Astrocyte (in vitro differentiated cells and primary cell): ENCODE results near the gene ZAP70. TPM values are rescaled to one million over a fixed set of nuclear protein-coding genes. Genes with fewer than 3 reads are reported as not detected.

ENCODE experiments used
- DNase-seq: peaks from one replicate; pipeline ENCODE4 v3.0.0-alpha.2; 2010; ENCODE audit warnings: low read depth
- FAIRE-seq: peaks from 2 replicates; lab custom pipeline; 2011; peaks lifted over from hg19 to GRCh38; lab: Jason Lieb, UNC
- H2AFZ ChIP-seq: 2 replicates; pipeline ENCODE4 v1.6.0; 2012; ENCODE audit warnings: low read depth, low read length, inconsistent platforms
- H3K27ac ChIP-seq: 2 replicates; pipeline ENCODE4 v1.5.1; 2011; ENCODE audit warnings: low read depth, low read length, inconsistent platforms
- H3K27me3 ChIP-seq: 2 replicates; pipeline ENCODE4 v1.6.0; 2011; ENCODE audit warnings: low read length, inconsistent platforms; ENCODE audit not compliant: insufficient read depth
- H3K36me3 ChIP-seq: 2 replicates; pipeline ENCODE4 v1.5.1; 2011; ENCODE audit warnings: low read length, inconsistent platforms; ENCODE audit not compliant: insufficient read depth
- H3K4me1 ChIP-seq: 2 replicates; pipeline ENCODE4 v1.5.1; 2011; ENCODE audit warnings: low read length, inconsistent platforms; ENCODE audit not compliant: insufficient read depth
- H3K4me2 ChIP-seq: 2 replicates; pipeline ENCODE4 v1.6.0; 2012; ENCODE audit warnings: low read length, inconsistent platforms
- H3K4me3 ChIP-seq: 2 replicates; pipeline ENCODE4 v1.5.1; 2011; ENCODE audit warnings: low read depth, mild to moderate bottlenecking, low read length, inconsistent platforms; ENCODE audit not compliant: insufficient read depth
- H3K79me2 ChIP-seq: 2 replicates; pipeline ENCODE4 v1.6.0; 2012; ENCODE audit warnings: mild to moderate bottlenecking, low read length, inconsistent platforms; ENCODE audit not compliant: insufficient read depth
- H3K9ac ChIP-seq: 2 replicates; pipeline ENCODE4 v1.6.0; 2012; ENCODE audit warnings: mild to moderate bottlenecking, low read length, inconsistent platforms
- H3K9me3 ChIP-seq: 2 replicates; pipeline ENCODE4 v1.5.1; 2012; ENCODE audit warnings: low read depth, mild to moderate bottlenecking, low read length, inconsistent platforms; ENCODE audit not compliant: insufficient read depth
- H4K20me1 ChIP-seq: 2 replicates; pipeline ENCODE4 v1.6.0; 2012; ENCODE audit warnings: low read length, inconsistent platforms; ENCODE audit not compliant: insufficient read depth
- H3K27ac Mint-ChIP-seq: one replicate; pipeline ENCODE4 v1.8.0; 2021; ENCODE audit warnings: mild to moderate bottlenecking, mixed read lengths; ENCODE audit not compliant: unreplicated experiment
- H3K27me3 Mint-ChIP-seq: one replicate; pipeline ENCODE4 v1.8.0; 2021; ENCODE audit warnings: low read depth, mixed read lengths; ENCODE audit not compliant: unreplicated experiment
- H3K36me3 Mint-ChIP-seq: one replicate; pipeline ENCODE4 v1.8.0; 2021; ENCODE audit warnings: low read depth, mixed read lengths; ENCODE audit not compliant: unreplicated experiment
- H3K4me1 Mint-ChIP-seq: one replicate; pipeline ENCODE4 v1.8.0; 2021; ENCODE audit warnings: low read depth, mixed read lengths; ENCODE audit not compliant: unreplicated experiment
- H3K4me3 Mint-ChIP-seq: one replicate; pipeline ENCODE4 v1.8.0; 2021; ENCODE audit warnings: mild to moderate bottlenecking, moderate library complexity, mixed read lengths; ENCODE audit not compliant: unreplicated experiment
- H3K9me3 Mint-ChIP-seq: one replicate; pipeline ENCODE4 v1.8.0; 2021; ENCODE audit warnings: mild to moderate bottlenecking, mixed read lengths; ENCODE audit not compliant: unreplicated experiment
- EZH2 ChIP-seq: IDR thresholded peaks from 2 replicates; pipeline ENCODE4 v1.6.1; 2012; ENCODE audit warnings: mild to moderate bottlenecking, low read length, inconsistent platforms; ENCODE audit not compliant: insufficient read depth
- total RNA-seq: library from RNA; stranded (reverse); gene quantifications from 2 replicates; pipeline ENCODE4 v1.2.1, GENCODE V29; 2021
- TF ChIP-seq, protein P1 (sequence below): IDR thresholded peaks from 2 replicates; pipeline ENCODE4 v1.5.1; 2011; ENCODE audit warnings: low read depth, mild to moderate bottlenecking, inconsistent platforms, low read length, moderate library complexity; ENCODE audit not compliant: insufficient read depth

The ZAP70 gene
- total RNA-seq, 1 donor from 2014 or later, result 0.73 TPM

DNA sequence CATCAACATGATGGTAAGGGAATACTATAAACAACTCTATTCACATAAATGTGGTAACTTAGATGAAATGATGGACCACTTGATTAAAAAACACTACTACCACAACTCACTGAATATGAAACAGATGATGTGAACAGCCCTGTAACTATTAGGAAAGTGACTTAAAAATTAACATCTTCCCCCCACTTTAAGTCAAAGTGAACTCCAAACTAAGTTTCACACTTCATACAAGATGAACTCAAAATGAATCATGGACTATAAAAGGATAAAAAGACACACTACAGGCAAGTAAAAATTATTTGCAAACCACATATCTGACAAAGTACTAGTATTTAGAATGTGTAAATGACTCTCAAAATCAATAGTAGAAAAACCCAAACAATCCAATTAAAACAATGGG lies 71.6 kb downstream of the ZAP70 start:
- Mint-ChIP-seq H3K36me3 (peaks cover 12% of the 10 kb centered on the region), H3K4me1 (no peaks in the 10 kb centered on the region), H3K27ac (no peak overlapping the region), H3K9me3 (no peaks in the 10 kb centered on the region), H3K4me3 (no peak overlapping the region), H3K27me3 (no peaks in the 10 kb centered on the region)
- H3K27me3 ChIP-seq, result no peaks in the 10 kb centered on the region
- H4K20me1 ChIP-seq, result peaks cover 18% of the 10 kb centered on the region
- no peaks in the 10 kb centered on the region for H3K4me1 ChIP-seq
- H3K79me2 ChIP-seq, result no peaks in the 10 kb centered on the region
- DNase-seq (no peak), FAIRE-seq (no peak)
- H3K9ac ChIP-seq, result no peak overlapping the region
- no peak overlapping the region for H3K4me2 ChIP-seq
- no peak overlapping the region for H3K27ac ChIP-seq
- no peaks in the 10 kb centered on the region for H3K9me3 ChIP-seq
- TF ChIP-seq, protein P1, sequence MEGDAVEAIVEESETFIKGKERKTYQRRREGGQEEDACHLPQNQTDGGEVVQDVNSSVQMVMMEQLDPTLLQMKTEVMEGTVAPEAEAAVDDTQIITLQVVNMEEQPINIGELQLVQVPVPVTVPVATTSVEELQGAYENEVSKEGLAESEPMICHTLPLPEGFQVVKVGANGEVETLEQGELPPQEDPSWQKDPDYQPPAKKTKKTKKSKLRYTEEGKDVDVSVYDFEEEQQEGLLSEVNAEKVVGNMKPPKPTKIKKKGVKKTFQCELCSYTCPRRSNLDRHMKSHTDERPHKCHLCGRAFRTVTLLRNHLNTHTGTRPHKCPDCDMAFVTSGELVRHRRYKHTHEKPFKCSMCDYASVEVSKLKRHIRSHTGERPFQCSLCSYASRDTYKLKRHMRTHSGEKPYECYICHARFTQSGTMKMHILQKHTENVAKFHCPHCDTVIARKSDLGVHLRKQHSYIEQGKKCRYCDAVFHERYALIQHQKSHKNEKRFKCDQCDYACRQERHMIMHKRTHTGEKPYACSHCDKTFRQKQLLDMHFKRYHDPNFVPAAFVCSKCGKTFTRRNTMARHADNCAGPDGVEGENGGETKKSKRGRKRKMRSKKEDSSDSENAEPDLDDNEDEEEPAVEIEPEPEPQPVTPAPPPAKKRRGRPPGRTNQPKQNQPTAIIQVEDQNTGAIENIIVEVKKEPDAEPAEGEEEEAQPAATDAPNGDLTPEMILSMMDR, result no peak
- no peak for TF ChIP-seq EZH2
- no peak overlapping the region for H2AFZ ChIP-seq
- H3K4me3 ChIP-seq, result no peak overlapping the region
- no peaks in the 10 kb centered on the region for H3K36me3 ChIP-seq

DNA sequence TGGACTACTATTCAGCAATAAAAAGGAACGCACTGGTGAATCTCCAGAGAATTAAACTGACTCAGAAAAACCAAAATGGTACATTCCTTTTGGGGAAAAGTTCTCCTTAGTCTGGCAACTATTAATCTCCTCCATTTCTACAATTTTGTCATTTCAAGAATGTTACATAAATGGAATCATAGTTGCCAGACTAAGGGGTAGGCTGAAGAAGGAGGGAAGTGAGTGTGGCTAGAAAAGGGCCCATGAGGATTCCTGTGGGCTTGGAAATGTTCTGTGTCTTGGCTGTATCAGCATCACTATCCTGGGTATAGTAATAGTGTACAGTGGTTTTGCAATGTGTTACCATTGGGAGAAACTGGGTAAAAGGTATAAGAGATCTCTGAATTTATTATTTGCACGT lies 72.4 kb downstream of the ZAP70 start:
- Mint-ChIP-seq H3K36me3 (peaks cover 17% of the 10 kb centered on the region), H3K9me3 (no peaks in the 10 kb centered on the region), H3K27me3 (no peaks in the 10 kb centered on the region), H3K27ac (no peak overlapping the region), H3K4me3 (no peak overlapping the region), H3K4me1 (no peaks in the 10 kb centered on the region)
- DNase-seq (no peak), FAIRE-seq (no peak)
- H4K20me1 ChIP-seq, result peaks cover 18% of the 10 kb centered on the region
- H3K4me3 ChIP-seq, result no peak overlapping the region
- H3K9ac ChIP-seq, result no peak overlapping the region
- H2AFZ ChIP-seq, result no peak overlapping the region
- H3K4me2 ChIP-seq, result no peak overlapping the region
- no peaks in the 10 kb centered on the region for H3K79me2 ChIP-seq
- H3K4me1 ChIP-seq, result no peaks in the 10 kb centered on the region
- H3K36me3 ChIP-seq, result no peaks in the 10 kb centered on the region
- TF ChIP-seq, protein P1, result no peak
- no peak for TF ChIP-seq EZH2
- H3K9me3 ChIP-seq, result no peaks in the 10 kb centered on the region
- no peaks in the 10 kb centered on the region for H3K27me3 ChIP-seq
- H3K27ac ChIP-seq, result no peak overlapping the region

DNA sequence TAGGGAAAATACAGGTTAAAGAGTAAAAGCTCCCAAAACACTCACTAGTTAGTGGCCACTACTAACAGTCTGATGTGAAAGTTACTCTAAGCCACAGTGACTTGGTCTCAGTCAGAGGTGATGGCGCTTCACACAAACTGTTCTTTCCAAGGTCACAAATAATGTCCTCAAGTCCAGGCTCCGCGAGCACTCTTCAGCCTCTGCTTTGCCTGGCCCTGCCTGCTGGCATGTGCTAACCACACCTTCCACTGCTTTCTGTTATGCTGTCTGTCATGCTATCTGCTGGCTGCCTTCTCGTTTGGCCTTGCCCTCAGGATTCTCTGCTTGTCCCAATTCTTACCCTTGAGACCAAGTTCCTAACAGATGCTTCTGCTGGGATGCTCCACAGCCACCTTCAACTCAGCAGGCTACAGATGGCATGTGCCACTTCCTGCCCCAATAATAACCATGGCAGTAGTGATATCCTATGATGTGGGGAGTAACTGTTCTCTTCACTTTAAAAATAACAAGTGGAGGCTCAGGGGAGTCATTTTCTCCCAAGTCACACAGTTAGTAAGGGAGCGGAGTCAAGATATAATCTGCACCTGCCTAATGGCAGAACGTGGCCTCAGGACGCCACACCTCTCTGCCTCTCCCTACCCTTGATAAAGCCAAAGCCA lies 75.7 kb downstream of the ZAP70 start:
- Mint-ChIP-seq H3K27me3 (no peaks in the 10 kb centered on the region), H3K27ac (no peak overlapping the region), H3K36me3 (peaks cover 28% of the 10 kb centered on the region), H3K4me3 (no peak overlapping the region), H3K9me3 (no peaks in the 10 kb centered on the region), H3K4me1 (no peaks in the 10 kb centered on the region)
- Histone ChIP-seq H3K4me1 (no peaks in the 10 kb centered on the region), H3K27me3 (no peaks in the 10 kb centered on the region), H3K27ac (no peak overlapping the region), H3K4me2 (no peak overlapping the region), H3K9ac (no peak overlapping the region), H4K20me1 (peaks cover under 1% of the 10 kb centered on the region), H3K9me3 (no peaks in the 10 kb centered on the region), H3K79me2 (no peaks in the 10 kb centered on the region), H3K4me3 (no peak overlapping the region), H2AFZ (no peak overlapping the region), H3K36me3 (peaks cover 6% of the 10 kb centered on the region)
- no peak for DNase-seq
- TF ChIP-seq, protein P1, result no peak
- no peak for TF ChIP-seq EZH2
- no peak for FAIRE-seq
